Kidney tubule cell (primary cell): ENCODE measurements around the gene RBM39.
A peak's percentile ranks its signal among the peaks of the same experiment; 100 is the strongest.
"Not testable (repeated sequence)": the region's sequence is repeated elsewhere in the genome, so short reads cannot be mapped to it uniquely, and the experiment has no call there.

Experiments
- DNase-seq: peaks from one replicate; pipeline ENCODE4 v3.0.0-alpha.2; 2018; ENCODE audit warnings: low spot score

The RBM39 gene

GRCh38 chr20:35706591-35707529 lies 35.2 kb downstream of the RBM39 start:
- not testable (repeated sequence) for DNase-seq

GRCh38 chr20:35705894-35706293 lies 36.2 kb downstream of the RBM39 start:
- DNase-seq = not testable (repeated sequence)

GRCh38 chr20:35704514-35705261 lies 37.4 kb downstream of the RBM39 start:
- no peak for DNase-seq

GRCh38 chr20:35702824-35703695 lies 39.0 kb downstream of the RBM39 start:
- DNase-seq = no peak

- DNase-seq = peak; percentile 9
Observed at GRCh38 chr20:35702051-35702823, 39.8 kb downstream of the RBM39 start.

- peak; percentile 16 for DNase-seq
Observed at GRCh38 chr20:35700625-35701148, 41.4 kb downstream of the RBM39 start.

GRCh38 chr20:35699957-35700624 lies 42.0 kb downstream of the RBM39 start:
- DNase-seq = no peak

GRCh38 chr20:35699127-35699956 lies 42.7 kb downstream of the RBM39 start, which contains the start of the genes NFS1 and ROMO1:
Gene NFS1, minus strand, starts transcription at chr20:35699352. Its CDS starts 64 bp downstream, at chr20:35699288.
Gene ROMO1, plus strand, starts transcription at chr20:35699405. Its CDS starts 228 bp downstream, at chr20:35699633.
- peak; percentile 86 for DNase-seq

GRCh38 chr20:35698298-35699126 lies 43.5 kb downstream of the RBM39 start:
- peak; percentile 25 for DNase-seq

- DNase-seq = no peak
Observed at GRCh38 chr20:35697696-35698297, 44.3 kb downstream of the RBM39 start.

GRCh38 chr20:35695978-35696377 lies 46.1 kb downstream of the RBM39 start:
- DNase-seq = no peak

GRCh38 chr20:35695245-35695749 lies 46.8 kb downstream of the RBM39 start:
- no peak for DNase-seq

- DNase-seq = no peak
Observed at GRCh38 chr20:35690265-35690664, 51.8 kb downstream of the RBM39 start.

GRCh38 chr20:35686872-35687271 lies 55.2 kb downstream of the RBM39 start:
- not testable (repeated sequence) for DNase-seq

- DNase-seq = not testable (repeated sequence)
Observed at GRCh38 chr20:35685368-35685767, 56.7 kb downstream of the RBM39 start.

GRCh38 chr20:35681960-35682359 lies 60.1 kb downstream of the RBM39 start:
- DNase-seq = no peak

- DNase-seq = no peak
Observed at GRCh38 chr20:35680452-35681183, 61.4 kb downstream of the RBM39 start.
